Jurkat, Clone E6-1 (cell line): ENCODE results near the gene CD6.
A peak's percentile ranks its signal among the peaks of the same experiment; 100 is the strongest.

Source experiments
- DNase-seq: peaks from one replicate; pipeline ENCODE4 v3.0.0-alpha.2; 2011; ENCODE audit warnings: low read depth, low spot score
- H3K4me3 ChIP-seq: 2 replicates; pipeline ENCODE4 v1.5.1; 2011; ENCODE audit warnings: mild to moderate bottlenecking, low read length, control low read depth, moderate library complexity

CD6 gene

DNA sequence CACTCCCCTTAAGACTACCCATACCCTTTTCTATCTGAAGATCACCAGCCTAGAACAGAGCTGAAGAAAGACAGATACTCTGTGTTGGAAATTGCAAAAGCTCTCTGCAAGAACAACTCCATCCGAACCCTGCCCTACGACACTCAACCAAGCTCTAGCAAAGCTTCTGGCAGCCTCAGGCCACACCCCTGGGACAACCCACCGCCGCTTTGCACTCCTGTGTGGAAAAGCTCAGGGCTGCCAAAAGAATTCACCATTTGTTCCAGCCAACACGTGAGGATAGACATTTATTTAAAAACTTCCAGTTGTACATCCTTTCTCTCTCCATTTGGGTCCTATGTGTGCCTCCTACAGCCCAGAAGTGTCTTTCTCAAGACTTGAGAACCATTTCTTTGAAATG, 68.4 kb downstream of the CD6 start:
- H3K4me3 ChIP-seq, result no peak overlapping the region
- DNase-seq, result no peak

GRCh38 chr11:61041755-61042518, 70.5 kb downstream of the CD6 start:
- DNase-seq, result peak; percentile 95
- H3K4me3 ChIP-seq, result peak overlapping the region; percentile 5; the same call in 1 of the 2 replicates

GRCh38 chr11:61042537-61042936, 71.1 kb downstream of the CD6 start:
- no peak overlapping the region for H3K4me3 ChIP-seq
- no peak for DNase-seq

- no peak overlapping the region for H3K4me3 ChIP-seq
- DNase-seq, result no peak
Measured at GRCh38 chr11:61042961-61043540, 71.6 kb downstream of the CD6 start.

DNA sequence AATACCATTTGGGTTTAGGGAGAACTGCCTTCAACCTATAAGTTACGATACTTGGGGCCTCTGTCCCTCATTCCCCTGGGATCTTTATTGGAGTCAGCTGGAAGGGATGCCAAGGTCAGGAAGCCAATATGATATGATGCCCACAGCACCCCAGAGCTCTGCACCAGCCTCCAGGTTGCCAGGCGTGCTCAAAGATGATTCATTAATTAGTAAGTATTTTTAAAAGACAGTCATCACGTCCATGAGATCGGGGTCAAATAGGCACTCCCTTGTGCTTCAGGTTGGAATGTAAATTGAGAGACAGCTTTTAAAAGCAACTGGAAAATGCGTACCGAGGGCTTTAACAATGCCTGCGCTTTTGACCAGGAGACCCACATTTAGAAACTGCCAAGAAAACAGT, 73.8 kb downstream of the CD6 start:
- DNase-seq, result no peak
- no peak overlapping the region for H3K4me3 ChIP-seq

- DNase-seq, result no peak
- H3K4me3 ChIP-seq, result no peak overlapping the region
Measured at GRCh38 chr11:61046833-61047232, 75.4 kb downstream of the CD6 start.

DNA sequence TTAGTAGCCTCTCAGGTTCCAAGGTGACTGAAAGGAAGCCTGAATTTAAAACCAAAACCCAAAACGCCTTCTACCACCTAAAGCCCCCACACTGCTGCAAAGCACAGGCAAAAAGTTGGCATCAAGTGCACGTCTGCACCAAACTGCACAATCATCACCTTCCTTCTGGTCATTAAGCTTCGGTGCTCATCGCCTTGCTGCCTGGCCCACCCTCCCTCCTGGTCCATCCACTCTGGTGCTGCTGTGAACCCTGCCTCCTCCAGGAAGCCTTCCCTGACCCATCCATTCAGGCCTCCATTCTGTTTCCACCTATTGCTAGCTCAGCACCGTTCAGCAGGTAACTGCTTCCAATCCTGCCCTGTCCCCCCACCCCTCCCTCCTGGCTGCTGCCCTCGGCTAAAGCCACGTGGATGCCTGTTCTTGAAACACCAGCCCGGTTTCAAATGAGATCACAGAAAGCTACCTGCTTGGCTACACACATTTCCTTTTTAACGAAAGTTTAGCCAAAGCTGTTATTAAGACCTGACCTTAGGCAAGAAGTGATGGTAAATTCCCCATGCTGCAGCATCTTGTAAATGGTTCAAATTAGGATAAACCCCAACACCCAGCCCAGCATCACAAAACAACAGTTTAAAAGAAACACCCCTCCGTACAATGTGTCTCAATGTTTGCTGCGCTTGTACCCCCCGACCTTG, 77.0 kb downstream of the CD6 start:
- no peak for DNase-seq
- H3K4me3 ChIP-seq, result no peak overlapping the region

DNA sequence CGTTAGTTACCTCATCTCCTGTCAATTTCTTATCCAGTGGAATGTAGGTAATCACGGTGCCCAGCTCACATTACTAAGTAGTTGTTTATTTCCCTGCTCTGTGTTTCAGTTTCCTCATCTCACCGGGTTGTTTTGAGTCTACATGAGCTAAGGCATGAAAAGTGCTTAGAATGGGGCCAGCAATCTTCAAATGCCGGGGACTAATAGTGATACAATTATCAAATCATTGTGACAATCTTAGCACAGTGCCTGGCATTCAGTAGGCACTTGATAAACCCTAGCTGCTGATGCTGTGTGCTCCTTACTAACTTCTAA, 77.5 kb downstream of the CD6 start:
- H3K4me3 ChIP-seq, result no peak overlapping the region
- DNase-seq, result no peak

DNA sequence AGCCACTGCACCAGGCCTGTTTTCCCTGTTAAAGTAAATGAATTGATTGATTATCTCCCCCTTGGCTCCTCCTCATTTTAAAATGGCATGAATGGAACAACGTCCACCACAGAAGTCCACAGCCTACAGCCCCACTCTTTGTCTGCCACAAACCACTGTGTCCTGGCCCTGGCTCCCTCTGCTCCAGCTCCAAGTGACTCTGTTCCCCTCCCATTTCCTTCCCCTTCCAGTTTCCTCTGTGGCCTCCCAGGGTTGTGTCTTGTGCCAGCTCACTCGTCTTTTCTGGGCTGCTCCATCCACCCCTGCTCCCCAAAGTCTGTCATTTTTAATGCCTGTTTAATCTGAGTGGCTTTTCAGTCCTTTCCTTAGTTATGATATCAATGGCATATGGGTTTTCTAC, 78.4 kb downstream of the CD6 start:
- no peak for DNase-seq
- H3K4me3 ChIP-seq, result no peak overlapping the region

DNA sequence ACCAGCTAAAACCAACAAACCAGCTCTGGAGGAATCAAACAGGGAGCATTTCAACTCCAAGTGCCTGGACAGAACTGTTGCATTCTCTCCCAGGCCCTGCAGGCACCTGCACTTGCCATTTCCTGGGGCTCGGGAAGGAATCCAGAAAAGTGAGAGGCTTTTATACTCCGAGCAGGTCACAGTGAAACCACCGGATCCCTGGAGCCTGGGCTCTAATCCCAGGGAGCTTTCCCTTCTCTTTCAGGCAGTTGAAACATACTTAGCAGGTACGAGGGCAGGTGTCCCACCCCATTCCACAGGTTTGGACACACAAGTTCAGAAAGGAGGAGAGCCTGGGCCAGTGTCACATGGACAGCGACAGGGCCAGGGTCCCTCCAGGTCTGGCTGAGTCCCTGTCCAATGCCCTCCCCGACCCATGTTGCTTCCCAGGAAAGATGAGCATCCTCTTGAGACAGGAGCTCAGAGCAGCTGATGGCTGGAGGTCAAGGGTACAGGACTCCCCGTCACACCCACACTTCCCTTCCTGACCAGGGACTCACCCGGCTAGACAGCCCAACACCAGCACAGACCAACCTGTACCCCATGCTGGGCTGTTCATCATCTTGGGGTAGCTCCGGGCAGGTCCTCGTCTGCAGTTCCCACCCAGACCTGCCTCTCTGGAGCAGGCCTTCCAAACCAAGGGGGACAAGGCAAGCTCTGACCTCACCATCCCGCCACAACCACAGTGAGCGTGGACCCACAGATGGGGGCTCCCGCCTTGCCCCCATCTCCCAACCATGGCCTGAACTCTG, 80.9 kb downstream of the CD6 start:
- DNase-seq, result no peak

GRCh38 chr11:61053191-61053590, 81.7 kb downstream of the CD6 start:
- peak; percentile 31 for DNase-seq

More for the DNA sequence above, 80.9 kb downstream of the CD6 start:
- no peak overlapping the region for H3K4me3 ChIP-seq

GRCh38 chr11:61054513-61054912, 83.0 kb downstream of the CD6 start:
- no peak for DNase-seq

More at GRCh38 chr11:61053191-61053590, 81.7 kb downstream of the CD6 start:
- H3K4me3 ChIP-seq, result no peak overlapping the region

DNA sequence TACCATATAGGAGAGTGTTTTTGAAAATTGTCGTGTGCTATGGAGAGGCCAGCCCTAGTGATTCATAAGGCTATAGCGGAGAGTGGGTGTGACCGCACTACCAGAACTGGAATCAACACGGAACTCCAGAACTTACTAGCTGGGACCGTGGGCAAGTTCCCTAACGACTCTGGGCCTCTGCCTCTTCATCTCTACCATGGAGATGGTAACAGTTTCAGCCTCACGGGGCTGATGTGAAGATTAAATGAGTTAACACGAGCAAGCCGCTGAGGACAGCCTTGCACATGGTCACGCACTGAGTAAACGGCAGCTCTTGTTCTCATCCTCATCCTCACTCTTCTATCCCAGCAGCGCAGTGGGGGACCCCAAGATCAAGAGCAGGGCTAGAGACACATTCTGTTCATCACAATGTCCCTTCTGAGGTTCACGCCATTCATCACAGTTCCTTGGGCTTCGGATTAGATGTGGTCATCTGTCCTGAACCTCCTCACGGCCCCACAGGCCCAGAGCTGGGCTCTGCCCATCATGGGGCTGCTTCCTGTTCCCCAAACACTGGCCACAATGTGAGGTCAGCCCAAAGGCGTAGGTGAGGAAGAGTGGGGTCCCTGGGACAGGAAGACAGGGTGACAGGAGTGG, 83.6 kb downstream of the CD6 start:
- no peak overlapping the region for H3K4me3 ChIP-seq
- no peak for DNase-seq

More at GRCh38 chr11:61054513-61054912, 83.0 kb downstream of the CD6 start:
- H3K4me3 ChIP-seq, result no peak overlapping the region

GRCh38 chr11:61055776-61056175, 84.3 kb downstream of the CD6 start:
- H3K4me3 ChIP-seq, result no peak overlapping the region
- no peak for DNase-seq

DNA sequence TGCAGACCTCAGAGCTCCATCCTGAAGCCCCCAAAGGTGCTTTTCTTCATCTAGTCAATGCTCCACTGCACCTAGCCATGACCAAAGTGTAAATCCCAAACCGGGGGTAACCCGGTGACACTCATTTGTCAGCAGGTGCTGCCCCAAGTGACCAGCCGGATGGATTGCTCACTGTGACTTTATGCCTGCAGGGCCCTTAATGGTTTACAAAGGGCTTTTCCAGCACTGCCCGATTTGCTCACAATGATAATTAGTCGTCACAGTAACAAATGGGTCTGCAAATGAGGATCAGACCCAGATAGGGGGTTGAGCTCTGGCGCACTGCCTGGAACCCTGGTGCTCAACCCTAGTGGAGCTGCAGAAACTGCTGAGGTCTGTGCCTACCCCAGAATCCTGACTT, 85.1 kb downstream of the CD6 start:
- no peak overlapping the region for H3K4me3 ChIP-seq
- DNase-seq, result no peak

- no peak for DNase-seq
- no peak overlapping the region for H3K4me3 ChIP-seq
Measured at GRCh38 chr11:61056981-61057380, 85.5 kb downstream of the CD6 start.

DNA sequence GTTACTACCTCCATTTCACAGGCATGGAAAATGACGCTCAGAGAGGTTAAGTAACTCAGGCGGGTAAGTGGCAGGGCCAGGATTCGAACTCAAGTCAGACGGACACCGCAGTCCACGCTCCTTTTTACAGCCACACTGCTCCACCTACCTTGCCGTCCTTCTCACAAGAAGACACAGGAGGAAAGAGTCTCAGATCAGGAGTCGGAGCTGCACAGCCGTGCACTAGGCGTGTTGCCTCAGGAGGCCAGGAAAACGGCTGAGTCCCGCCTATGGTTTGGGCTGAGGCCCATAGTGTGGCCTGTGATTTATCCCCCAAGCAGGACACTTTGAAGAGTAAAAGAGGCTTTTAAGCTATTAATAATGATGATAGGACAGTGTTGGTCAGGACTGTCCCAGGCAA, 86.1 kb downstream of the CD6 start:
- DNase-seq, result no peak

GRCh38 chr11:61058583-61059259, 87.2 kb downstream of the CD6 start:
- H3K4me3 ChIP-seq, result no peak overlapping the region
- no peak for DNase-seq

More for the DNA sequence above, 86.1 kb downstream of the CD6 start:
- no peak overlapping the region for H3K4me3 ChIP-seq

DNA sequence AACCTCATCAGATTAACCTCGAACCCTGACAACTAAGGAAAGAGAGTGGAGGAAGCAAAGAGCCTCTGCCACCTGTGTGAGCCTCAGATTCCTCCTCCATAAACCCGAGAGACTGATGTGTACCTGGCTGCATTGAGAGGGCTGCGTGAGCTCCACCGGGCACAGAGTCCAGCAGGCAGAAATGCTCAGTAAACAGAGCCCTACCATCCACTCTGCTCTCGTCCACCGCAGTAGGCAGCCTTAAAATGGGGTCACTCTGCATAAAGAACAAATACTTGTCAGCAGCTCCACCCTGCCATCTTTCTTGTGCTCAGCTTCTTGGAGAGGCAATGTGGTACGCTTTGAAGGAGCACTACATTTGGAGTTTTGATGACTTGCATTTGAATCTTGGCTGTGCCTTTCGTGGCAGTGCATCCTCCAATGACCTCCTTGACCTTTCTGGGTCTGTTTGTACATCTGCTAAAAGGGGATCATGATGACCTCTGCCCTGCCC, 87.8 kb downstream of the CD6 start:
- DNase-seq, result no peak

More for the DNA sequence above, 87.8 kb downstream of the CD6 start:
- no peak overlapping the region for H3K4me3 ChIP-seq
